SK-N-SH (cell line): Measurements from ENCODE around the gene COL5A2. TPM values are rescaled to one million over a fixed set of nuclear protein-coding genes. Genes with fewer than 3 reads are reported as not detected.

ENCODE experiments used
- CTCF ChIA-PET: fragments of 300-600, 350-600 bp; formaldehyde crosslinking; extraction: SDS; loops from one replicate; lab custom pipeline; 2021; lab: Yijun Ruan, JAX
- POLR2A ChIA-PET: fragments of 350-600 bp; sonication (Branson Sonifier 250); formaldehyde crosslinking; extraction: SDS; loops from one replicate; lab custom pipeline; 2020; ENCODE audit warnings: antibody characterized with exemption, inconsistent platforms; lab: Yijun Ruan, JAX
- DNase-seq: peaks from one replicate; pipeline ENCODE4 v3.0.0; 2012
- H2AFZ ChIP-seq: fragments of 200-600 bp; sonication (generic); 2 replicates; pipeline ENCODE4 v1.8.1; 2016; ENCODE audit warnings: antibody characterized with exemption, mild to moderate bottlenecking, low read depth
- H3F3A ChIP-seq: fragments of 200-600 bp; sonication (generic); replicated peaks from 2 replicates; pipeline ENCODE3; 2016; ENCODE audit warnings: antibody characterized with exemption, mild to moderate bottlenecking; ENCODE audit not compliant: insufficient read depth
- H3K27ac ChIP-seq, 2 experiments: fragments of 200-500 bp in 1 of 2; fragments of 200-600 bp in 1 of 2; sonication (Bioruptor generic) in 1 of 2; sonication (generic), shearing (Covaris generic) in 1 of 2; 2 replicates each; pipeline versions ENCODE4 v1.5.1 to v1.6.1; 2014 to 2016; ENCODE audit warnings: low read depth in 2 of 2, inconsistent platforms in 1 of 2, low read length in 1 of 2, mild to moderate bottlenecking in 1 of 2, mixed read lengths in 1 of 2
- H3K27me3 ChIP-seq: fragments of 200-600 bp; sonication (generic), shearing (Covaris generic); 2 replicates; pipeline ENCODE4 v1.6.1; 2016; ENCODE audit warnings: mixed run types; ENCODE audit not compliant: insufficient read depth
- H3K36me3 ChIP-seq, 2 experiments: fragments of 200-500 bp in 1 of 2; fragments of 200-600 bp in 1 of 2; sonication (Bioruptor generic) in 1 of 2; sonication (generic) in 1 of 2; replicated peaks in 1 of 2; 2 replicates each; pipeline versions ENCODE3 to v1.5.1; 2014 to 2016; ENCODE audit warnings: low read length in 1 of 2, mild to moderate bottlenecking in 1 of 2; ENCODE audit not compliant: insufficient read depth in 2 of 2, control insufficient read depth in 1 of 2
- H3K4me1 ChIP-seq, 2 experiments: fragments of 200-500 bp in 1 of 2; fragments of 200-600 bp in 1 of 2; sonication (Bioruptor generic) in 1 of 2; sonication (generic), shearing (Covaris generic) in 1 of 2; 2 replicates each; pipeline versions ENCODE4 v1.5.1 to v1.6.1; 2014 to 2016; ENCODE audit warnings: low read depth in 1 of 2, low read length in 1 of 2, mixed run types in 1 of 2; ENCODE audit not compliant: insufficient read depth in 2 of 2, control insufficient read depth in 1 of 2
- H3K4me2 ChIP-seq: fragments of 200-600 bp; sonication (generic), shearing (Covaris generic); 2 replicates; pipeline ENCODE4 v1.6.1; 2017; ENCODE audit warnings: mixed run types
- H3K4me3 ChIP-seq, 2 experiments: fragments of 200-500 bp in 1 of 2; fragments of 200-600 bp in 1 of 2; sonication (Bioruptor generic) in 1 of 2; sonication (generic), shearing (Covaris generic) in 1 of 2; 2 replicates each; pipeline versions ENCODE4 v1.5.1 to v1.8.1; 2014 to 2016; ENCODE audit warnings: low read depth in 2 of 2, inconsistent platforms in 1 of 2, low read length in 1 of 2, mild to moderate bottlenecking in 1 of 2, mixed read lengths in 1 of 2, moderate library complexity in 1 of 2
- H3K79me2 ChIP-seq: fragments of 200-600 bp; sonication (generic); 2 replicates; pipeline ENCODE4 v1.8.1; 2017; ENCODE audit warnings: mild to moderate bottlenecking; ENCODE audit not compliant: insufficient read depth
- H3K9ac ChIP-seq: fragments of 200-600 bp; sonication (generic); 2 replicates; pipeline ENCODE4 v1.6.1; 2017; ENCODE audit warnings: mixed run types
- H3K9me2 ChIP-seq: fragments of 200-600 bp; sonication (generic); 2 replicates; pipeline ENCODE4 v1.6.1; 2017; ENCODE audit warnings: mixed run types
- H3K9me3 ChIP-seq: fragments of 200-600 bp; sonication (generic); 2 replicates; pipeline ENCODE4 v1.6.1; 2017; ENCODE audit warnings: mixed run types, mild to moderate bottlenecking, moderate library complexity
- H4K20me1 ChIP-seq: fragments of 200-600 bp; sonication (generic); 2 replicates; pipeline ENCODE4 v1.6.1; 2017; ENCODE audit warnings: mild to moderate bottlenecking, mixed run types; ENCODE audit not compliant: insufficient read depth
- CHD2 ChIP-seq: fragments of 150-350 bp; IDR thresholded peaks from 2 replicates; pipeline ENCODE4 v1.6.1; 2018; ENCODE audit warnings: low read length; ENCODE audit not compliant: partially characterized antibody
- ELF1 ChIP-seq: IDR thresholded peaks from 2 replicates; pipeline ENCODE4 v1.4.0; 2012
- EP300 ChIP-seq, 2 experiments: IDR thresholded peaks; 2 replicates each; pipeline versions ENCODE4 v1.4.0 to v1.6.1; 2012; ENCODE audit warnings: borderline replicate concordance in 1 of 2, low read depth in 1 of 2, low read length in 1 of 2
- FOSL2 ChIP-seq: IDR thresholded peaks from 2 replicates; pipeline ENCODE4 v1.4.0; 2012; ENCODE audit warnings: low read depth, mild to moderate bottlenecking, moderate library complexity, borderline replicate concordance
- FOXJ3 ChIP-seq: sonication (generic); formaldehyde crosslinking; IDR thresholded peaks from 2 replicates; pipeline ENCODE4 v1.5.1; 2020; ENCODE audit warnings: mild to moderate bottlenecking, missing genetic modification reagents
- FOXM1 ChIP-seq: IDR thresholded peaks from 2 replicates; pipeline ENCODE4 v1.4.0; 2012; ENCODE audit warnings: low read depth, mild to moderate bottlenecking
- GABPA ChIP-seq: IDR thresholded peaks from 2 replicates; pipeline ENCODE4 v1.4.0; 2012; ENCODE audit warnings: low read depth, mild to moderate bottlenecking
- JUND ChIP-seq: IDR thresholded peaks from 2 replicates; pipeline ENCODE4 v1.4.0; 2012
- MAX ChIP-seq: IDR thresholded peaks from 2 replicates; pipeline ENCODE4 v1.4.0; 2012; ENCODE audit warnings: low read depth
- MEF2A ChIP-seq: IDR thresholded peaks from 2 replicates; pipeline ENCODE4 v1.4.0; 2012; ENCODE audit warnings: low read depth, borderline replicate concordance
- NRF1 ChIP-seq: IDR thresholded peaks from 2 replicates; pipeline ENCODE4 v1.6.1; 2012; ENCODE audit warnings: low read depth, mild to moderate bottlenecking, low read length
- POLR2AphosphoS5 ChIP-seq: IDR thresholded peaks from 2 replicates; pipeline ENCODE4 v1.6.1; 2012; ENCODE audit warnings: low read depth, low read length
- RCOR1 ChIP-seq: fragments of 150-350 bp; IDR thresholded peaks from 2 replicates; pipeline ENCODE4 v1.6.1; 2017; ENCODE audit warnings: antibody characterized with exemption, low read length
- RFX5 ChIP-seq: IDR thresholded peaks from 2 replicates; pipeline ENCODE4 v1.6.1; 2012; ENCODE audit warnings: mild to moderate bottlenecking, improper control_type of control experiment, low read length
- RXRA ChIP-seq: IDR thresholded peaks from 2 replicates; pipeline ENCODE4 v1.4.0; 2012; ENCODE audit warnings: low read depth, mild to moderate bottlenecking, borderline replicate concordance
- SMC3 ChIP-seq: IDR thresholded peaks from 2 replicates; pipeline ENCODE4 v1.6.1; 2012; ENCODE audit warnings: low read depth, low read length, improper control_type of control experiment
- TAF1 ChIP-seq: IDR thresholded peaks from 2 replicates; pipeline ENCODE4 v1.6.1; 2012; ENCODE audit warnings: low read depth, mild to moderate bottlenecking, low read length, moderate library complexity, borderline replicate concordance
- TCF12 ChIP-seq: IDR thresholded peaks from 2 replicates; pipeline ENCODE4 v1.4.0; 2012
- YY1 ChIP-seq: IDR thresholded peaks from 2 replicates; pipeline ENCODE4 v1.4.0; 2012; ENCODE audit warnings: low read depth, mild to moderate bottlenecking
- WGBS: methylation state at CpG from one replicate; pipeline ENCODE4 v1.1.6; 2017; ENCODE audit warnings: low lambda C conversion rate; 5-methylcytosine and 5-hydroxymethylcytosine counted together
- polyA plus RNA-seq, 3 experiments: library from polyadenylated mRNA; depleted of rRNA; stranded (reverse); fragments of >200 nt; gene quantifications; 2 replicates each; pipeline ENCODE4 v1.2.3, GENCODE V29; 2012
- TF ChIP-seq, protein P1 (sequence below): IDR thresholded peaks from 2 replicates; pipeline ENCODE4 v1.4.0; 2012; ENCODE audit warnings: low read depth, borderline replicate concordance
- TF ChIP-seq, protein P2 (sequence below): fragments of 150-350 bp; IDR thresholded peaks from 2 replicates; pipeline ENCODE4 v1.6.1; 2016; ENCODE audit warnings: mild to moderate bottlenecking, low read depth, low read length

COL5A2 gene
- polyA plus RNA-seq, 1 of the 3 experiments (the other 2 are of a cell fraction): 20.4 TPM

DNA sequence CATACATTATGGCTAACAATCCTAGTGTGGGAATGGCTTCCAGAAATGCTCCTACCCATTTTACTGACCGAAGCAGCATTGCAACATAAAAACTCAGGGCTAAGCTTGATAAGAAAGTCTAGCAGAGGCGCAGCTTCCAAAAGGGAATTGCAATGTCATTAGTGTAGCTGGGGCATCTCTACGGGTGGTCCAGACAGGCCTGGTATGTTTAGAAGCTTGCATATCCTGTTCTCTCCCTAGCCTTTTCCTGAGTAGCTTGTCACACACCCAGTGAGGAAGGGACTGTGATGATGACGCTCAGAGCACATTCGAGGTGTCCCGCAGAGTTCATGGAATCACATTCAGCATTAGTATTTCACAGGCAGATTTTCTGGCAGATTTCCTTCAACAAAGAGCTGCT, 38.0 kb upstream of the COL5A2 start:
- Histone ChIP-seq H3K4me1 (peaks cover 13 to 30% of the 10 kb centered on the region in 2 experiments; a peak in 3 of 4 replicates), H3F3A (peaks cover 28% of the 10 kb centered on the region), H3K9me3 (no peaks in the 10 kb centered on the region), H3K4me2 (no peak overlapping the region), H2AFZ (no peak overlapping the region), H3K36me3 (no peaks in the 10 kb centered on the region), H3K27me3 (no peaks in the 10 kb centered on the region), H3K27ac (no peak overlapping the region), H3K4me3 (no peak overlapping the region), H4K20me1 (no peaks in the 10 kb centered on the region), H3K9ac (no peak overlapping the region), H3K79me2 (no peaks in the 10 kb centered on the region; the same call in 1 of the 2 replicates), H3K9me2 (no peaks in the 10 kb centered on the region)
- ChIA-PET POLR2A (no interaction called here), CTCF (interaction anchor here (2.2 kb wide), 1 partner anchor 40 kb away, joined by 5 read pairs; no protein-coding TSS in a partner anchor)
- DNase-seq: no peak
- WGBS: 86% methylated on average over 6 of the region's 6 CpGs
- no peak for TF ChIP-seq FOSL2
- TF ChIP-seq, protein P1, sequence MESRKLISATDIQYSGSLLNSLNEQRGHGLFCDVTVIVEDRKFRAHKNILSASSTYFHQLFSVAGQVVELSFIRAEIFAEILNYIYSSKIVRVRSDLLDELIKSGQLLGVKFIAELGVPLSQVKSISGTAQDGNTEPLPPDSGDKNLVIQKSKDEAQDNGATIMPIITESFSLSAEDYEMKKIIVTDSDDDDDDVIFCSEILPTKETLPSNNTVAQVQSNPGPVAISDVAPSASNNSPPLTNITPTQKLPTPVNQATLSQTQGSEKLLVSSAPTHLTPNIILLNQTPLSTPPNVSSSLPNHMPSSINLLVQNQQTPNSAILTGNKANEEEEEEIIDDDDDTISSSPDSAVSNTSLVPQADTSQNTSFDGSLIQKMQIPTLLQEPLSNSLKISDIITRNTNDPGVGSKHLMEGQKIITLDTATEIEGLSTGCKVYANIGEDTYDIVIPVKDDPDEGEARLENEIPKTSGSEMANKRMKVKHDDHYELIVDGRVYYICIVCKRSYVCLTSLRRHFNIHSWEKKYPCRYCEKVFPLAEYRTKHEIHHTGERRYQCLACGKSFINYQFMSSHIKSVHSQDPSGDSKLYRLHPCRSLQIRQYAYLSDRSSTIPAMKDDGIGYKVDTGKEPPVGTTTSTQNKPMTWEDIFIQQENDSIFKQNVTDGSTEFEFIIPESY: no peak
- no peak for TF ChIP-seq TAF1
- TF ChIP-seq ELF1: no peak
- TF ChIP-seq RXRA: no peak
- no peak for TF ChIP-seq RFX5
- TF ChIP-seq EP300 (IDR thresholded peaks at IDR 0.05; ENCODE audit: borderline replicate concordance in 1 of 2, low read depth in 1 of 2, low read length in 1 of 2): no peak
- TF ChIP-seq, protein P2, sequence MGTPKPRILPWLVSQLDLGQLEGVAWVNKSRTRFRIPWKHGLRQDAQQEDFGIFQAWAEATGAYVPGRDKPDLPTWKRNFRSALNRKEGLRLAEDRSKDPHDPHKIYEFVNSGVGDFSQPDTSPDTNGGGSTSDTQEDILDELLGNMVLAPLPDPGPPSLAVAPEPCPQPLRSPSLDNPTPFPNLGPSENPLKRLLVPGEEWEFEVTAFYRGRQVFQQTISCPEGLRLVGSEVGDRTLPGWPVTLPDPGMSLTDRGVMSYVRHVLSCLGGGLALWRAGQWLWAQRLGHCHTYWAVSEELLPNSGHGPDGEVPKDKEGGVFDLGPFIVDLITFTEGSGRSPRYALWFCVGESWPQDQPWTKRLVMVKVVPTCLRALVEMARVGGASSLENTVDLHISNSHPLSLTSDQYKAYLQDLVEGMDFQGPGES: no peak
- no peak for TF ChIP-seq YY1
- no peak for TF ChIP-seq JUND
- TF ChIP-seq MAX: no peak
- TF ChIP-seq GABPA: no peak
- TF ChIP-seq CHD2: no peak
- no peak for TF ChIP-seq FOXJ3 (CRISPR knock-in tag)
- TF ChIP-seq SMC3: no peak
- no peak for TF ChIP-seq POLR2AphosphoS5

DNA sequence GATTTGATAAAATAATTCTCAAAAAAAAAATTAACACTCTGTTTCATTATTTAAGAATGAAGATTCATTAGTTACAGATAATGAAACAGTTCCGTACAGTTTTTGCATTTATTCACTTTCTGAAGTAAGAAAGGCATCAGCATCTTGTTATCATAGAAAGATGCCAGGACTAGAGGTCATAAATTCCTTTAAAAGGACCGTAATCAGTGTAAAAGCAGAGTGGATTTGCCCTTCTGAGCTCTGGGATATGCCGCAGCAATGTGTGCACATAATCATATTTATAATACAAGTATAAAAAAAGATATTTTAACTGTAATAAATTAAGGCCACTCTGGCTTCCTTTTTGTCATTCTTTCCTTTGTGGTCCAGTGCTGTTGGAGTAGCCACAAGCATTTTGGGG, 37.5 kb upstream of the COL5A2 start:
- H3K9ac ChIP-seq: no peak overlapping the region
- peaks cover 24% of the 10 kb centered on the region for H3F3A ChIP-seq
- no peak overlapping the region for H2AFZ ChIP-seq
- H3K4me3 ChIP-seq: no peak overlapping the region
- H3K79me2 ChIP-seq: no peaks in the 10 kb centered on the region; the same call in 1 of the 2 replicates
- WGBS: 82% methylated on average over 3 of the region's 3 CpGs
- POLR2A ChIA-PET: no interaction called here
- DNase-seq: no peak
- peaks cover 10 to 26% of the 10 kb centered on the region in 2 experiments for H3K4me1 ChIP-seq
- H3K36me3 ChIP-seq: no peaks in the 10 kb centered on the region
- H3K9me3 ChIP-seq: no peaks in the 10 kb centered on the region
- no peak overlapping the region for H3K4me2 ChIP-seq
- H3K9me2 ChIP-seq: no peaks in the 10 kb centered on the region
- no peak for TF ChIP-seq ELF1
- TF ChIP-seq GABPA: no peak
- TF ChIP-seq TCF12: no peak
- TF ChIP-seq, protein P1: no peak
- no peak for TF ChIP-seq FOXM1
- no peak for TF ChIP-seq TAF1
- no peak for TF ChIP-seq NRF1
- no peak for TF ChIP-seq CHD2
- TF ChIP-seq RCOR1: no peak
- no peak for TF ChIP-seq MEF2A
- TF ChIP-seq FOXJ3 (CRISPR knock-in tag): no peak
- H4K20me1 ChIP-seq: no peaks in the 10 kb centered on the region
- no peaks in the 10 kb centered on the region for H3K27me3 ChIP-seq
- no peak overlapping the region for H3K27ac ChIP-seq
- CTCF ChIA-PET: interaction anchor here (2.2 kb wide), 1 partner anchor 39 kb away, joined by 5 read pairs; no protein-coding TSS in a partner anchor
